ENCODE results near the gene TXNIP. TPM values are rescaled to one million over a fixed set of nuclear protein-coding genes. Genes with fewer than 3 reads are reported as not detected.

Gene TXNIP
- total RNA-seq, 1 donor from 2014 or later, result 877 TPM

DNA sequence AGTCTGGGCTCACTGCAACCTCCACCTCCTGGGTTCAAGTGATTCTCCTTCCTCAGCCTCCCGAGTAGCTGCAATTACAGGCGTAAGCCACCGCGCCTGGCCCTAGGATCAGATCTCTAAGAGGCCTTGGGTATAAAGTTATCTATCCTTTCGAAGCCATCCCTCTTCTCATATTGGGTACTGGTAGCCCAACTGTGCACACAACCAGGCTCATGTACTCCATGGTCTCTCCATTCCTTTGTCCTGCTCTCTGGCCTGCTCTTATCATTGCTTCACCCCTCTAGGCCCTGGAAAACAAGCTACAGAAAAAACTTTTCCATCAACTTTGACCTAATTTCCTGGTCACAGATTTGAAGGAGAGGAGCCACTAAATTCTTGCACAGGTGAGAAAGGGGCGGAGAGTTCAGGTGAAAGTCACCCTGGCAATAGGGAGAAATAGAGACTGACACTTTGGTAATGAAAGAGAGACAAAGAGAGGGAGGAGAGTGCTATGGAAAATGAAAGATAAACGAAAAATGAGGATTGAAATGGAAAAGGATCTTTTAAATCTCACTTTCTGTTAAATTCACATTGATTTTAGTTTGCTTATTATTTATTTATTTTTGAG is 6.0 kb downstream of the TXNIP start:
- peaks cover 26 to 35% of the 10 kb centered on the region in 2 donors for H3K36me3 ChIP-seq
- TF ChIP-seq, protein P1, sequence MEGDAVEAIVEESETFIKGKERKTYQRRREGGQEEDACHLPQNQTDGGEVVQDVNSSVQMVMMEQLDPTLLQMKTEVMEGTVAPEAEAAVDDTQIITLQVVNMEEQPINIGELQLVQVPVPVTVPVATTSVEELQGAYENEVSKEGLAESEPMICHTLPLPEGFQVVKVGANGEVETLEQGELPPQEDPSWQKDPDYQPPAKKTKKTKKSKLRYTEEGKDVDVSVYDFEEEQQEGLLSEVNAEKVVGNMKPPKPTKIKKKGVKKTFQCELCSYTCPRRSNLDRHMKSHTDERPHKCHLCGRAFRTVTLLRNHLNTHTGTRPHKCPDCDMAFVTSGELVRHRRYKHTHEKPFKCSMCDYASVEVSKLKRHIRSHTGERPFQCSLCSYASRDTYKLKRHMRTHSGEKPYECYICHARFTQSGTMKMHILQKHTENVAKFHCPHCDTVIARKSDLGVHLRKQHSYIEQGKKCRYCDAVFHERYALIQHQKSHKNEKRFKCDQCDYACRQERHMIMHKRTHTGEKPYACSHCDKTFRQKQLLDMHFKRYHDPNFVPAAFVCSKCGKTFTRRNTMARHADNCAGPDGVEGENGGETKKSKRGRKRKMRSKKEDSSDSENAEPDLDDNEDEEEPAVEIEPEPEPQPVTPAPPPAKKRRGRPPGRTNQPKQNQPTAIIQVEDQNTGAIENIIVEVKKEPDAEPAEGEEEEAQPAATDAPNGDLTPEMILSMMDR (IDR thresholded peaks at IDR 0.05), result no peak
- H3K27ac ChIP-seq, result peak overlapping the region; percentile 46 to 95
- H3K4me1 ChIP-seq, result peaks cover 2 to 24% of the 10 kb centered on the region in 2 donors
- H3K4me3 ChIP-seq, result no peak overlapping the region
- H3K27me3 ChIP-seq, result no peaks in the 10 kb centered on the region
- DNase-seq (ENCODE audit: low spot score in 2 of 2), result peak in 1 of 2 donors; percentile 67
- intact Hi-C loops (cut with DNase I), result no loop called here
- no peaks in the 10 kb centered on the region for H3K9me3 ChIP-seq

DNA sequence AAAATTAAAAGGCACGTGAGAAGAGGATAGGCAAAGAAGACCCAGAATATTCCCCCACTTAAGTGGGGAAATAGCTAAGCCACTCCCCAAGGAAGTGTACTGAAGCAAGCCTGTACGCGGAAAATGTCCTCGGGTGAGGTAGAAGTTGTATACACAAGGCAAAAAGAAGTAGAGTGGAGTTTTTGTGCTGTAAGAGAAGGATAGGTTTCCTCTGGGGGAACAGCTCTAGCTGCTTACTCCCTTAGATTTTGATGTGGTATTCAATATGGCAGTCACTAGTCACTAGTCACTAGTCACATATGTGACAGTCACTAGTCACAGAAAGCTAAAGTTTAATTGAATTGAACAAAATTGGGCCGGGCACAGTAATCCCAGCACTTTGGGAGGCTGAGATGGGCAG is 7.6 kb downstream of the TXNIP start:
- H3K27ac ChIP-seq, result peak overlapping the region; percentile 17 to 42
- no peaks in the 10 kb centered on the region for H3K9me3 ChIP-seq
- peak in 1 of 2 donors; percentile 53 for DNase-seq (ENCODE audit: low spot score in 2 of 2)
- H3K4me3 ChIP-seq, result no peak overlapping the region
- H3K36me3 ChIP-seq, result peaks cover 14 to 20% of the 10 kb centered on the region in 2 donors
- H3K27me3 ChIP-seq, result no peaks in the 10 kb centered on the region
- TF ChIP-seq, protein P1 (IDR thresholded peaks at IDR 0.05), result no peak
- intact Hi-C loops (cut with DNase I), result no loop called here
- H3K4me1 ChIP-seq, result peaks cover 7 to 36% of the 10 kb centered on the region in 2 donors

DNA sequence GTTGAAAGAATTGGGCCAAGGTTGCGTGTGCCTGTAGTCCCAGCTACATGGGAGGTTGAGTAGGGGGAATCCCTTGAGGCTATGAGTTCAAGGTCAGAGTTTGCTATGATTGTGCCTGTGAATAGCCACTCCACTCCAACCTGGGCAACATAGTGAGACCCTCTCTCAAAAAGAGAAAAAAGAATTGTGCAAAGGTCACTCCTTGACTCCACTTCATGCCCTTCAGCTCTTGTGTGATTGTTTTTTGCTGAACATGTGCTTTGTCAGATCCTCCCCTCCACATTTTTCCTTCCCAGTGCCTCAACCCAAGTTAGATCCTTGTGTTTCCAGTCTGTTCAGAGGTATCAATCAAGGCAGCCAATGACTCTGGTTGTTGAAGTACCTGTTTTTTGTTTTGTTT is 8.5 kb downstream of the TXNIP start:
- Histone ChIP-seq H3K36me3 (peaks cover 5 to 11% of the 10 kb centered on the region in 2 donors), H3K27me3 (no peaks in the 10 kb centered on the region), H3K4me3 (no peak overlapping the region), H3K9me3 (no peaks in the 10 kb centered on the region), H3K4me1 (peaks cover 13 to 39% of the 10 kb centered on the region in 2 donors), H3K27ac (peak overlapping the region; percentile 17 to 38)
- TF ChIP-seq, protein P1 (IDR thresholded peaks at IDR 0.05), result no peak
- intact Hi-C loops (cut with DNase I), result no loop called here
- peak in 1 of 2 donors; percentile 48 for DNase-seq (ENCODE audit: low spot score in 2 of 2)

DNA sequence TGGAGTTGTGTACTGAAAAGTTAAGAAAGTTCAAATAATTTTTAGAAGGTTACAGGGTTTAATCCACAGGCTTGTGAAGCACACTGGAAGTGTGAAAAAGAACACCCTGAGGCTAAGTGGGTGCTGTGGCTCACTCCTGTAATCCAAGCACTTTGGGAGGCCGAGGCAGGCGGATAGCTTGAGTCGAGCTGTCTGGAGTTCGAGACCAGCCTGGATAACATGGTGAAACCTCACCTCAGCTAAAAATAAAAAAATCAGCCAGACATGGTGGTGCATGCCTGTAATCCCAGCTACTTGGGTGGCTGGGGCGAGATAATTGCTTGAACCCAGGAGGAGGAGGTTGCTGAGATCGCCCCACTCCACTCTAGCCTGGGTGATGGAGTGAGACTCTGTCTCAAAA is 9.8 kb downstream of the TXNIP start:
- Histone ChIP-seq H3K27ac (peak overlapping the region; percentile 90 to 98), H3K36me3 (no peaks in the 10 kb centered on the region), H3K4me1 (peaks cover 18 to 43% of the 10 kb centered on the region in 2 donors), H3K9me3 (no peaks in the 10 kb centered on the region), H3K4me3 (no peak overlapping the region), H3K27me3 (no peaks in the 10 kb centered on the region)
- intact Hi-C loops (cut with DNase I), result loop anchor here (1.0 kb wide), 1 partner anchor 10 kb away; the partner anchor contains the start of gene TXNIP
- TF ChIP-seq, protein P1 (IDR thresholded peaks at IDR 0.05), result no peak
- DNase-seq (ENCODE audit: low spot score in 2 of 2), result peak in 1 of 2 donors; percentile 52

DNA sequence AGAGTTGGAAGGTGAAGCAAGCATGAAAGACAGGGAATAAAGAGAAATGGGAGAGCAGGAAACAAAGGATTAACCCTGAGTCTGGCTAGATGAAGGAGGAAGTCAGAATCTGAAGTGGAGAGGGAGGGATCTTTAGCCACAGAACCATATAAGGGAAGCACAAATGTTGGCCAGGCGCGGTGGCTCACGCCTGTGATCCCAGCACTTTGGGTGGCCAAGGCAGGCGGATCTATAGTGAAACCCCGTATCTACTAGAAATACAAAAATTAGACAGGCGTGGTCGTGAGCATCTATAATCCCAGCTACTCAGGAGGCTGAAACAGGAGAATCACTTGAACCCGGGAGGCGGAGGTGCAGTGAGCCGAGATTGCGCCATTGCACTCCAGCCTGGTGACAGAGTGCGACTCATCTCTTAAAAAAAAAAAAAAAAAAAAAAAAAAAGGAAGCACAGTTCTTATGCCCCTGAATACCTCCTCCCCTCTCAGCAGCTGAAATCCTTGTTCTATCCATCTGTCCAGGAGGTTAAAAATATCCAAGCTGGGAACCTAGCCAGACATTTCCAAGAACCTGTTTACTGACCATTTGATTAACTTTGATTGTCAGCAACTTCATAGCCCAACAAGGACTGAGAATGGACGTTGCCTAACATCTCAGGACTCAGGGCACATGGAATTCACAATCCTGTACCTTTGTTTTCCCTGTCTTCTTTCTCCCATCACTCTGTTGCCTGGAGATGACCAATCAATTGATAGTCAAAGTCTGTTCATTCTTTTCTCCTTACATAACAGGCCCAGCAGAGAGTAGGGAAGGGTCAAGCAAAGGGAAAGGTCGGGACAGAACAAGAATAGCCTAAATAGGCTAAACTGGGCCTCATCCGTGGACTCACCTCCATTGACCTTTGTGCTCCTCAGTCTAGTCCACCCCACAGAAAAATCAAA is 10.6 kb downstream of the TXNIP start:
- Histone ChIP-seq H3K36me3 (no peaks in the 10 kb centered on the region), H3K27ac (peak overlapping the region; percentile 90 to 98), H3K4me3 (peak overlapping the region; percentile 12 to 19), H3K27me3 (no peaks in the 10 kb centered on the region), H3K9me3 (no peaks in the 10 kb centered on the region), H3K4me1 (peaks cover 21 to 49% of the 10 kb centered on the region in 2 donors)
- intact Hi-C loops (cut with DNase I), result loop anchor here (1.0 kb wide), 1 partner anchor 11 kb away; the partner anchor contains the start of gene TXNIP
- TF ChIP-seq, protein P1 (IDR thresholded peaks at IDR 0.05), result no peak
- DNase-seq (ENCODE audit: low spot score in 2 of 2), result peak in 1 of 2 donors; percentile 70

Data from ascending aorta (tissue), 2 donors.